PC-3 (cell line): ENCODE measurements around the gene MED13L. TPM values are rescaled to one million over a fixed set of nuclear protein-coding genes. Genes with fewer than 3 reads are reported as not detected.

Source experiments
- ATAC-seq: fragments of 200-7000 bp; cut with Tn5 transposase; 2 replicates; pipeline ENCODE4 v1.9.1; 2020; ENCODE audit warnings: mild to moderate bottlenecking, moderate library complexity
- BruUV-seq: library from RNA; stranded (reverse); fragments of 400-500 nt; replicated peaks from 2 replicates; lab custom pipeline; 2021; lab: Mats Ljungman, UMichigan
- CTCF ChIA-PET: fragments of 300-600 bp; sonication (Branson Sonifier 250); formaldehyde crosslinking; loops from one replicate; lab custom pipeline; 2022; ENCODE audit warnings: antibody characterized with exemption; lab: Charles Lee
- POLR2A ChIA-PET: fragments of 300-600 bp; sonication (Branson Sonifier 250); formaldehyde crosslinking; loops from one replicate; lab custom pipeline; 2022; ENCODE audit warnings: antibody characterized with exemption; ENCODE audit not compliant: unreplicated experiment; lab: Charles Lee
- DNase-seq: peaks from one replicate; pipeline ENCODE4 v3.0.0-alpha.2; 2015
- H2AFZ ChIP-seq: fragments of 300-600 bp; sonication (generic); 2 replicates; pipeline ENCODE4 v1.6.0; 2016; ENCODE audit warnings: antibody characterized with exemption, low read length
- H3F3A ChIP-seq: fragments of 300-600 bp; sonication (generic); one replicate; pipeline ENCODE4 v1.6.0; 2017; ENCODE audit warnings: antibody characterized with exemption, low read length, control low read depth, mild to moderate bottlenecking; ENCODE audit not compliant: unreplicated experiment
- H3K27ac ChIP-seq: fragments of 300-600 bp; sonication (generic); 2 replicates; pipeline ENCODE4 v1.5.1; 2016; ENCODE audit warnings: mild to moderate bottlenecking, low read length
- H3K27me3 ChIP-seq: fragments of 300-600 bp; sonication (generic); 2 replicates; pipeline ENCODE4 v1.6.1; 2016; ENCODE audit warnings: low read length, mixed read lengths
- H3K36me3 ChIP-seq: fragments of 300-600 bp; sonication (generic); 2 replicates; pipeline ENCODE4 v1.6.1; 2016; ENCODE audit warnings: low read depth, mixed run types, low read length, mixed read lengths
- H3K4me1 ChIP-seq: fragments of 300-600 bp; sonication (generic); 2 replicates; pipeline ENCODE4 v1.5.1; 2016; ENCODE audit warnings: low read length; ENCODE audit not compliant: insufficient read depth
- H3K4me2 ChIP-seq: fragments of 300-600 bp; sonication (generic); 2 replicates; pipeline ENCODE4 v1.6.0; 2016; ENCODE audit warnings: low read length
- H3K4me3 ChIP-seq: fragments of 300-600 bp; sonication (generic); 2 replicates; pipeline ENCODE4 v1.5.1; 2016; ENCODE audit warnings: mild to moderate bottlenecking, low read length, mixed read lengths
- H3K79me2 ChIP-seq: fragments of 300-600 bp; sonication (generic); 2 replicates; pipeline ENCODE4 v1.6.1; 2017; ENCODE audit warnings: low read length, mixed read lengths
- H3K9ac ChIP-seq: fragments of 300-600 bp; sonication (generic); 2 replicates; pipeline ENCODE4 v1.6.0; 2016; ENCODE audit warnings: mild to moderate bottlenecking, low read length
- H3K9me2 ChIP-seq: fragments of 300-600 bp; sonication (generic); replicated peaks from 2 replicates; pipeline ENCODE4 v1.6.1; 2016; ENCODE audit warnings: mixed run types, low read length, mixed read lengths
- H3K9me3 ChIP-seq: fragments of 300-600 bp; sonication (generic); 2 replicates; pipeline ENCODE4 v1.6.1; 2016; ENCODE audit warnings: low read length, mixed read lengths
- H4K20me1 ChIP-seq: fragments of 300-600 bp; sonication (generic); 2 replicates; pipeline ENCODE4 v1.6.1; 2016; ENCODE audit warnings: low read length, mixed read lengths
- EZH2 ChIP-seq: fragments of 300-600 bp; sonication (generic); IDR thresholded peaks from one replicate; pipeline ENCODE4 v1.6.1; 2017; ENCODE audit warnings: antibody characterized with exemption, mild to moderate bottlenecking, low read length; ENCODE audit not compliant: unreplicated experiment
- EZH2phosphoT487 ChIP-seq: fragments of 300-600 bp; sonication (generic); IDR thresholded peaks from 2 replicates; pipeline ENCODE4 v1.6.1; 2018; ENCODE audit warnings: mild to moderate bottlenecking, antibody characterized with exemption, low read length, borderline replicate concordance
- intact Hi-C: fragments of 100-400 bp; cut with micrococcal nuclease; formaldehyde crosslinking; loops from 2 replicates; pipeline ENCODE4 v1.9.0; 2023
- total RNA-seq: library from RNA; depleted of rRNA; stranded (reverse); fragments of >200 nt; gene quantifications from 2 replicates; pipeline ENCODE4 v1.2.3, GENCODE V29; 2014
- TF ChIP-seq, protein P1 (sequence below): fragments of 300-600 bp; sonication (generic); conservative IDR thresholded peaks from 2 replicates; pipeline ENCODE4 v1.5.1; 2017; ENCODE audit warnings: antibody characterized with exemption, low read depth, mild to moderate bottlenecking, low read length

Gene MED13L
- total RNA-seq, 1 experiment from 2014 or later = 61.2 TPM

- ChIA-PET POLR2A (no interaction called here), CTCF (no interaction called here)
- Histone ChIP-seq H3K4me3 (no peak overlapping the region), H3K9ac (no peak overlapping the region), H3K4me1 (peaks cover 54% of the 10 kb centered on the region), H3K27ac (no peak overlapping the region), H3K9me3 (no peaks in the 10 kb centered on the region), H3K79me2 (peaks cover 95% of the 10 kb centered on the region), H4K20me1 (peaks cover 59% of the 10 kb centered on the region), H3K9me2 (no peaks in the 10 kb centered on the region), H3K4me2 (0 out of 2 replicates have a peak overlapping the region, but pooled peaks have one; percentile 66), H2AFZ (no peak overlapping the region), H3K27me3 (no peaks in the 10 kb centered on the region), H3K36me3 (no peaks in the 10 kb centered on the region), H3F3A (peaks cover 7% of the 10 kb centered on the region)
- TF ChIP-seq EZH2 (no peak), EZH2phosphoT487 (no peak)
- TF ChIP-seq, protein P1, sequence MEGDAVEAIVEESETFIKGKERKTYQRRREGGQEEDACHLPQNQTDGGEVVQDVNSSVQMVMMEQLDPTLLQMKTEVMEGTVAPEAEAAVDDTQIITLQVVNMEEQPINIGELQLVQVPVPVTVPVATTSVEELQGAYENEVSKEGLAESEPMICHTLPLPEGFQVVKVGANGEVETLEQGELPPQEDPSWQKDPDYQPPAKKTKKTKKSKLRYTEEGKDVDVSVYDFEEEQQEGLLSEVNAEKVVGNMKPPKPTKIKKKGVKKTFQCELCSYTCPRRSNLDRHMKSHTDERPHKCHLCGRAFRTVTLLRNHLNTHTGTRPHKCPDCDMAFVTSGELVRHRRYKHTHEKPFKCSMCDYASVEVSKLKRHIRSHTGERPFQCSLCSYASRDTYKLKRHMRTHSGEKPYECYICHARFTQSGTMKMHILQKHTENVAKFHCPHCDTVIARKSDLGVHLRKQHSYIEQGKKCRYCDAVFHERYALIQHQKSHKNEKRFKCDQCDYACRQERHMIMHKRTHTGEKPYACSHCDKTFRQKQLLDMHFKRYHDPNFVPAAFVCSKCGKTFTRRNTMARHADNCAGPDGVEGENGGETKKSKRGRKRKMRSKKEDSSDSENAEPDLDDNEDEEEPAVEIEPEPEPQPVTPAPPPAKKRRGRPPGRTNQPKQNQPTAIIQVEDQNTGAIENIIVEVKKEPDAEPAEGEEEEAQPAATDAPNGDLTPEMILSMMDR = no peak
- no peak for ATAC-seq
- no peak for DNase-seq
- intact Hi-C loops = no loop called here
- BruUV-seq = no TSS peak
Observed at GRCh38 chr12:116166306-116166705, 111.2 kb downstream of the MED13L start.

GRCh38 chr12:116165036-116165425, 112.5 kb downstream of the MED13L start:
- ChIA-PET POLR2A (interaction anchor here (0.7 kb wide), 1 partner anchor 978 kb away, joined by 8 read pairs; no protein-coding TSS in a partner anchor), CTCF (interaction anchor here (0.7 kb wide), 1 partner anchor 23 kb away, joined by 3 read pairs; no protein-coding TSS in a partner anchor)
- H4K20me1 ChIP-seq = peaks cover 59% of the 10 kb centered on the region

More at GRCh38 chr12:116165036-116165425, 112.5 kb downstream of the MED13L start:
- Histone ChIP-seq H3K9me3 (no peaks in the 10 kb centered on the region), H3K27ac (peak overlapping the region; percentile 46), H3K4me1 (peaks cover 62% of the 10 kb centered on the region), H3K9me2 (no peaks in the 10 kb centered on the region), H3K27me3 (no peaks in the 10 kb centered on the region), H3K36me3 (no peaks in the 10 kb centered on the region), H2AFZ (no peak overlapping the region), H3K4me3 (peak overlapping the region; percentile 28; the same call in 1 of the 2 replicates), H3F3A (peaks cover 7% of the 10 kb centered on the region), H3K4me2 (peak overlapping the region; percentile 66), H3K9ac (no peak overlapping the region), H3K79me2 (peaks cover 95% of the 10 kb centered on the region)
- DNase-seq (peak; percentile 89), ATAC-seq (peak; percentile 82)
- TF ChIP-seq EZH2 (no peak), EZH2phosphoT487 (no peak)
- TF ChIP-seq, protein P1 = no peak
- no TSS peak for BruUV-seq
- intact Hi-C loops = no loop called here
